Measurements from ENCODE around the gene MSX2.

- TF ChIP-seq CTCF (IDR thresholded peaks at IDR 0.05) (no peak), POLR2A (IDR thresholded peaks at IDR 0.05) (no peak)
Measured at GRCh38 chr5:174723979-174724483, 351 bp upstream of the MSX2 start.

Measured in body of pancreas (tissue), 4 donors.